Fibroblast of lung (primary cell): ENCODE results near the gene LDLRAD4. TPM values are rescaled to one million over a fixed set of nuclear protein-coding genes. Genes with fewer than 3 reads are reported as not detected.

ENCODE experiments used
- DNase-seq, 2 donors: peaks; one replicate each; pipeline versions ENCODE4 v3.0.0 to v3.0.0-alpha.2; 2010; ENCODE audit warnings: low read depth in 2 of 2
- H2AFZ ChIP-seq: 2 replicates; pipeline ENCODE4 v1.5.1; 2012; ENCODE audit warnings: low read length, control low read depth, inconsistent platforms
- H3K27ac ChIP-seq: 2 replicates; pipeline ENCODE4 v1.5.1; 2011; ENCODE audit warnings: low read length, control low read depth; ENCODE audit not compliant: insufficient read depth
- H3K27me3 ChIP-seq: 2 replicates; pipeline ENCODE4 v1.5.1; 2011; ENCODE audit warnings: mild to moderate bottlenecking, low read length; ENCODE audit not compliant: control insufficient read depth, insufficient read depth
- H3K36me3 ChIP-seq: 2 replicates; pipeline ENCODE4 v1.5.1; 2011; ENCODE audit warnings: low read length; ENCODE audit not compliant: control insufficient read depth, insufficient read depth
- H3K4me1 ChIP-seq: 2 replicates; pipeline ENCODE4 v1.5.1; 2011; ENCODE audit warnings: low read length; ENCODE audit not compliant: control insufficient read depth, insufficient read depth; ENCODE audit errors: extremely low read depth
- H3K4me2 ChIP-seq: 2 replicates; pipeline ENCODE4 v1.5.1; 2011; ENCODE audit warnings: low read length, control low read depth; ENCODE audit not compliant: insufficient read depth; ENCODE audit errors: extremely low read depth
- H3K4me3 ChIP-seq, 4 experiments: fragments of 200-600 bp in 1 of 4; sonication (generic) in 1 of 4; replicated peaks in 1 of 4; 2 replicates each; pipeline ENCODE4 v1.5.1; 2011 to 2016; ENCODE audit warnings: low read length in 4 of 4, low read depth in 3 of 4, mild to moderate bottlenecking in 3 of 4, control low read depth in 2 of 4, inconsistent platforms in 1 of 4, mixed read lengths in 1 of 4; ENCODE audit not compliant: insufficient read depth in 1 of 4; ENCODE audit errors: control extremely low read depth in 1 of 4
- H3K79me2 ChIP-seq: 2 replicates; pipeline ENCODE4 v1.5.1; 2012; ENCODE audit warnings: mild to moderate bottlenecking, low read length, inconsistent platforms; ENCODE audit not compliant: control insufficient read depth, insufficient read depth
- H3K9ac ChIP-seq: 2 replicates; pipeline ENCODE4 v1.5.1; 2011; ENCODE audit warnings: mild to moderate bottlenecking, low read length, control low read depth; ENCODE audit not compliant: insufficient read depth
- H3K9me3 ChIP-seq: 2 replicates; pipeline ENCODE4 v1.5.1; 2012; ENCODE audit warnings: low read depth, low read length; ENCODE audit not compliant: control insufficient read depth, insufficient read depth
- H4K20me1 ChIP-seq: 2 replicates; pipeline ENCODE4 v1.5.1; 2011; ENCODE audit warnings: low read length; ENCODE audit not compliant: control insufficient read depth, insufficient read depth; ENCODE audit errors: extremely low read depth
- EZH2 ChIP-seq: IDR thresholded peaks from 2 replicates; pipeline ENCODE4 v1.5.1; 2012; ENCODE audit warnings: low read length, control low read depth, mild to moderate bottlenecking; ENCODE audit errors: missing control alignments
- polyA plus RNA-seq, 2 donors: library from polyadenylated mRNA; depleted of rRNA in 1 of 2; stranded (reverse) in 1 of 2; unstranded in 1 of 2; fragments of >200 nt; gene quantifications; 2 replicates each; pipeline ENCODE4 v1.2.1, GENCODE V29; 2011 to 2012; ENCODE audit warnings: missing spikeins in 1 of 2
- total RNA-seq: library from RNA; depleted of rRNA; stranded (reverse); fragments of >200 nt; gene quantifications from 2 replicates; pipeline ENCODE4 v1.2.1, GENCODE V29; 2014
- TF ChIP-seq, protein P1 (sequence below), 2 donors: IDR thresholded peaks in 1 of 2; conservative IDR thresholded peaks in 1 of 2; 1 replicate in 1 of 2; 2 replicates in 1 of 2; pipeline ENCODE4 v1.5.1; 2011 to 2012; ENCODE audit warnings: low read length in 2 of 2, control low read depth in 1 of 2, inconsistent platforms in 1 of 2, low read depth in 1 of 2, mild to moderate bottlenecking in 1 of 2

LDLRAD4 gene
- total and polyA plus RNA-seq, 2 donors (not counting 1 experiment from before 2014, with no cell fraction given) = not detected

DNA sequence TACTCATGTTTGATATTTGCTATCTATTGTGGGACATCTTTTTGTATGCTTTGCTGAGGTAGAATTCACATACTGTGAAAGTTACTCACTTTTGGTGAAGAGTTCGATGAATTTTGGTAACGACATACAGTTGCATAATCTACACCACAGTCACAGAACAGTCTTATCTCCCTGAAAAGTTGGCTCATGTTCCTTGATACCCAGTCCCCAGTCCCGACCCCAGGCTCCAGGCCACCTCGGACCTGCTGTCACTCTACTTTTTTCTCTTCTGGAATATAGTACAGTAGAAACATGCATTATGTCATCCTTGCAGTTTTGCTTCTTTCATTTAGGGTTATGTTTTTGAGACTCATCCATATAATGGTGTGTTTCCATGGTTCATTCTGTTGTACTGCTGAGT, 316.1 kb downstream of the LDLRAD4 start:
- no peak overlapping the region for H3K9ac ChIP-seq
- no peaks in the 10 kb centered on the region for H3K36me3 ChIP-seq
- no peak overlapping the region for H3K4me2 ChIP-seq
- H2AFZ ChIP-seq = no peak overlapping the region
- no peaks in the 10 kb centered on the region for H3K79me2 ChIP-seq
- H4K20me1 ChIP-seq = no peaks in the 10 kb centered on the region
- H3K4me3 ChIP-seq = no peak overlapping the region
- H3K9me3 ChIP-seq = no peaks in the 10 kb centered on the region
- DNase-seq = no peak
- no peaks in the 10 kb centered on the region for H3K27me3 ChIP-seq
- no peak overlapping the region for H3K27ac ChIP-seq
- H3K4me1 ChIP-seq = no peaks in the 10 kb centered on the region
- TF ChIP-seq, protein P1, sequence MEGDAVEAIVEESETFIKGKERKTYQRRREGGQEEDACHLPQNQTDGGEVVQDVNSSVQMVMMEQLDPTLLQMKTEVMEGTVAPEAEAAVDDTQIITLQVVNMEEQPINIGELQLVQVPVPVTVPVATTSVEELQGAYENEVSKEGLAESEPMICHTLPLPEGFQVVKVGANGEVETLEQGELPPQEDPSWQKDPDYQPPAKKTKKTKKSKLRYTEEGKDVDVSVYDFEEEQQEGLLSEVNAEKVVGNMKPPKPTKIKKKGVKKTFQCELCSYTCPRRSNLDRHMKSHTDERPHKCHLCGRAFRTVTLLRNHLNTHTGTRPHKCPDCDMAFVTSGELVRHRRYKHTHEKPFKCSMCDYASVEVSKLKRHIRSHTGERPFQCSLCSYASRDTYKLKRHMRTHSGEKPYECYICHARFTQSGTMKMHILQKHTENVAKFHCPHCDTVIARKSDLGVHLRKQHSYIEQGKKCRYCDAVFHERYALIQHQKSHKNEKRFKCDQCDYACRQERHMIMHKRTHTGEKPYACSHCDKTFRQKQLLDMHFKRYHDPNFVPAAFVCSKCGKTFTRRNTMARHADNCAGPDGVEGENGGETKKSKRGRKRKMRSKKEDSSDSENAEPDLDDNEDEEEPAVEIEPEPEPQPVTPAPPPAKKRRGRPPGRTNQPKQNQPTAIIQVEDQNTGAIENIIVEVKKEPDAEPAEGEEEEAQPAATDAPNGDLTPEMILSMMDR (conservative IDR thresholded peaks at IDR 0.05 in 1 of 2, IDR thresholded peaks at IDR 0.05 in 1 of 2; ENCODE audit: low read depth in 1 of 2, low read length in 2 of 2) = no peak
- no peak for TF ChIP-seq EZH2

DNA sequence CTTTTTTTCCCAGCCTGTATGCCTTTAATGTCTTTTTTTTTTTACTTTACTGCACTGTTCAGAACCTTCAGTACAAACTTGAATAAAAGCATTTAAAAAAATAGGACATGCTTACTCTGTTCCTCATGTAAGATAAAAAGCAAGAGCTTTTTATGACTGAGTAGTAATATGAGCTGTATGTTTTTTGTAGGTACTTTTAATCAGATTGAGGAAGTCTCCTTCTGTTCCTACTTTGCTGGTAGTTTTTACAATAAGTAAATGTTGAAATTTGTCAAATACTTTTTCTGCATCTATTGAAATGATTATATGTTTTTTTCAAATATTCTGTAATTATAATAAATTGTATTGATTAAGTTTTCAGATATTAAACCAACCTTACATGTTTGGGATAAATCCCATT, 318.0 kb downstream of the LDLRAD4 start:
- no peaks in the 10 kb centered on the region for H3K27me3 ChIP-seq
- no peak overlapping the region for H3K4me2 ChIP-seq
- H3K79me2 ChIP-seq = no peaks in the 10 kb centered on the region
- TF ChIP-seq EZH2 = no peak
- TF ChIP-seq, protein P1 (conservative IDR thresholded peaks at IDR 0.05 in 1 of 2, IDR thresholded peaks at IDR 0.05 in 1 of 2; ENCODE audit: low read depth in 1 of 2, low read length in 2 of 2) = no peak
- no peaks in the 10 kb centered on the region for H3K36me3 ChIP-seq
- no peak for DNase-seq
- H3K27ac ChIP-seq = no peak overlapping the region
- no peak overlapping the region for H2AFZ ChIP-seq
- H4K20me1 ChIP-seq = no peaks in the 10 kb centered on the region
- no peaks in the 10 kb centered on the region for H3K4me1 ChIP-seq
- no peaks in the 10 kb centered on the region for H3K9me3 ChIP-seq
- no peak overlapping the region for H3K4me3 ChIP-seq
- H3K9ac ChIP-seq = no peak overlapping the region

DNA sequence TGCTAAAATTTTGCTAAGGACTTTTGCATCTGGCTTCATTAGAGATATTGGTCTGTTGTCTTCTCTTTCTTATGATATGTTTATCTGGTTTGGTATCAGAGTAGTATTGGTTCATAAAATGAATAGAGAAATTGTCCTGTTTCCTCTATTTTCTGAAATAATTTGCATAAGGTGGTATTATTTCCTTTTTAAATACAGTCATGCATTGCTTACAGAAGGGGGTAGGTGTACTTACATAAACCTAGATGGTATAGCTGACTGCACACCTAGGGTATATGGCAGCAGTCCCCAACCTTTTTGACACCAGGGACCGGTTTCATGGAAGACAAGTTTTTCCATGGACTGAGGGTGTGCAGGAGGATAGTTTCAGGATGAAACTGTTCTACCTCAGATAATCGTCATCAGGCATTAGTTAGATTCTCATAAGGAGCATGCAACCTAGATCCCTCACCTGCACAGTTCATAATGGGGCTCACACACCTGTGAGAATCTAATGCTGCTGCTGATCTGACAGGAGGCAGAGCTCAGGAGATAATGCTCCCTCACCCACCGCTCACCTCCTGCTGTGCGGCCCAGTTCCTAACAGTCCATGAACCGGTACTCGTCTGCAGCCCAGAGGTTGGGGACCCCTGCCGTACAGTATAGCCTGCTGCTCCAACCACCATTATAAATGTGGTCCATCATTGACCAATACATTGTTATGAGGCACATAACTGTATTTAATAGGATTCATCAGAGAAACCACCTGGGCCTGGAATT, 318.6 kb downstream of the LDLRAD4 start:
- Histone ChIP-seq H4K20me1 (no peaks in the 10 kb centered on the region), H3K4me3 (no peak overlapping the region), H3K9me3 (no peaks in the 10 kb centered on the region), H3K4me1 (no peaks in the 10 kb centered on the region), H3K36me3 (no peaks in the 10 kb centered on the region), H3K9ac (no peak overlapping the region), H3K4me2 (no peak overlapping the region), H3K27ac (no peak overlapping the region), H2AFZ (no peak overlapping the region), H3K79me2 (no peaks in the 10 kb centered on the region), H3K27me3 (no peaks in the 10 kb centered on the region)
- DNase-seq = no peak
- no peak for TF ChIP-seq EZH2
- TF ChIP-seq, protein P1 (conservative IDR thresholded peaks at IDR 0.05 in 1 of 2, IDR thresholded peaks at IDR 0.05 in 1 of 2; ENCODE audit: low read depth in 1 of 2, low read length in 2 of 2) = no peak
